Activated CD4-positive, alpha-beta T cell treated with anti-CD3 and anti-CD28 coated beads, Interleukin-2, amount 50 U/mL, for 4 hours (primary cell): ENCODE results near the gene HAAO.

Source experiments
- DNase-seq, 2 experiments: peaks; one replicate each; pipeline ENCODE4 v3.0.0-alpha.2; 2020

The HAAO gene

GRCh38 chr2:42767080-42767898 is 25.1 kb downstream of the HAAO start:
- DNase-seq, result no peak

GRCh38 chr2:42765686-42766085 is 26.7 kb downstream of the HAAO start:
- no peak for DNase-seq

GRCh38 chr2:42764901-42765300 is 27.5 kb downstream of the HAAO start:
- no peak for DNase-seq

- no peak for DNase-seq
These were observed 28.3 kb downstream of the HAAO start, which contains the start of gene OXER1 for GRCh38 chr2:42764096-42764495. TSS of gene OXER1 (minus strand) at chr2:42764135. CDS start at chr2:42764062, 73 bp downstream.

GRCh38 chr2:42762823-42763804 is 29.3 kb downstream of the HAAO start:
- no peak for DNase-seq

GRCh38 chr2:42762155-42762554 is 30.2 kb downstream of the HAAO start:
- DNase-seq, result no peak

GRCh38 chr2:42761554-42761953 is 30.8 kb downstream of the HAAO start:
- no peak for DNase-seq

GRCh38 chr2:42758751-42759150 is 33.6 kb downstream of the HAAO start:
- no peak for DNase-seq

- no peak for DNase-seq
These were observed 34.2 kb downstream of the HAAO start for GRCh38 chr2:42757981-42758740.

- DNase-seq, result no peak
These were observed 35.3 kb downstream of the HAAO start for GRCh38 chr2:42756966-42757513.

GRCh38 chr2:42756150-42756775 is 36.1 kb downstream of the HAAO start:
- DNase-seq, result no peak

GRCh38 chr2:42755191-42755880 is 37.0 kb downstream of the HAAO start:
- no peak for DNase-seq

GRCh38 chr2:42754776-42755140 is 37.6 kb downstream of the HAAO start:
- no peak for DNase-seq

GRCh38 chr2:42754021-42754775 is 38.2 kb downstream of the HAAO start:
- no peak for DNase-seq

- no peak for DNase-seq
These were observed 39.3 kb downstream of the HAAO start for GRCh38 chr2:42752816-42753813.

- no peak for DNase-seq
These were observed 40.1 kb downstream of the HAAO start for GRCh38 chr2:42752314-42752713.

- DNase-seq, result no peak
These were observed 43.5 kb downstream of the HAAO start for GRCh38 chr2:42748840-42749239.

- no peak for DNase-seq
These were observed 45.0 kb downstream of the HAAO start for GRCh38 chr2:42747422-42747821.

- DNase-seq, result no peak
These were observed 47.8 kb downstream of the HAAO start for GRCh38 chr2:42744545-42745082.
